HEK293 (cell line): ENCODE measurements around the gene TUBB3.

Experiments
- CTCF ChIA-PET: fragments of 350-600 bp; formaldehyde crosslinking; extraction: SDS; loops from one replicate; lab custom pipeline; 2021; ENCODE audit warnings: antibody characterized with exemption; lab: Yijun Ruan, JAX
- POLR2A ChIA-PET: fragments of 300-600 bp; formaldehyde crosslinking; extraction: SDS; loops from one replicate; lab custom pipeline; 2020; ENCODE audit warnings: antibody characterized with exemption, inconsistent platforms; lab: Yijun Ruan, JAX
- H3K27ac ChIP-seq: fragments of 200-500 bp; sonication (Bioruptor generic); 2 replicates; pipeline ENCODE4 v1.5.1; 2014; ENCODE audit warnings: low read depth, low read length, control low read depth, inconsistent platforms; ENCODE audit errors: extremely low read depth
- H3K36me3 ChIP-seq, 2 experiments: fragments of 200-500 bp in 1 of 2; sonication (Bioruptor generic) in 1 of 2; 1 replicate in 1 of 2; 2 replicates in 1 of 2; pipeline ENCODE4 v1.5.1; 2014 to 2017; ENCODE audit warnings: inconsistent platforms in 2 of 2, low read length in 2 of 2; ENCODE audit not compliant: control insufficient read depth in 2 of 2, insufficient read depth in 1 of 2
- H3K4me1 ChIP-seq: fragments of 200-500 bp; sonication (Bioruptor generic); 2 replicates; pipeline ENCODE4 v1.5.1; 2014; ENCODE audit warnings: mild to moderate bottlenecking, low read length, inconsistent platforms; ENCODE audit not compliant: control insufficient read depth, insufficient read depth
- H3K4me3 ChIP-seq: 2 replicates; pipeline ENCODE4 v1.5.1; 2011; ENCODE audit warnings: low read depth, mild to moderate bottlenecking, control low read depth, low read length, moderate library complexity
- H3K9me3 ChIP-seq: fragments of 200-500 bp; sonication (Bioruptor generic); 2 replicates; pipeline ENCODE4 v1.5.1; 2014; ENCODE audit warnings: low read depth, low read length, inconsistent platforms; ENCODE audit not compliant: control insufficient read depth, insufficient read depth
- ZBTB17 ChIP-seq: fragments of 450-650 bp; formaldehyde crosslinking; IDR thresholded peaks from 2 replicates; pipeline ENCODE4 v1.5.1; 2016; ENCODE audit warnings: missing biosample characterization, missing genetic modification characterization
- ZNF133 ChIP-seq: fragments of 450-650 bp; formaldehyde crosslinking; IDR thresholded peaks from 2 replicates; pipeline ENCODE4 v1.5.1; 2016; ENCODE audit warnings: missing biosample characterization, missing genetic modification characterization
- ZNF292 ChIP-seq: fragments of 450-650 bp; formaldehyde crosslinking; IDR thresholded peaks from 2 replicates; pipeline ENCODE4 v1.5.1; 2016; ENCODE audit warnings: low read depth, missing biosample characterization, missing genetic modification characterization, borderline replicate concordance
- ZNF341 ChIP-seq: fragments of 450-650 bp; formaldehyde crosslinking; IDR thresholded peaks from 2 replicates; pipeline ENCODE4; 2016; ENCODE audit warnings: low read depth, missing biosample characterization, missing genetic modification characterization
- ZNF394 ChIP-seq: fragments of 450-650 bp; formaldehyde crosslinking; IDR thresholded peaks from 2 replicates; pipeline ENCODE4 v1.5.1; 2016; ENCODE audit warnings: missing biosample characterization, missing genetic modification characterization, mild to moderate bottlenecking, moderate library complexity, borderline replicate concordance
- ZNF561 ChIP-seq: fragments of 450-650 bp; IDR thresholded peaks from 2 replicates; pipeline ENCODE4 v1.5.1; 2018; ENCODE audit warnings: missing biosample characterization, missing genetic modification characterization, borderline replicate concordance
- ZNF571 ChIP-seq: fragments of 450-650 bp; formaldehyde crosslinking; IDR thresholded peaks from 2 replicates; pipeline ENCODE4 v1.5.0; 2017; ENCODE audit warnings: missing biosample characterization, missing genetic modification characterization
- ZNF600 ChIP-seq: fragments of 450-650 bp; formaldehyde crosslinking; IDR thresholded peaks from 2 replicates; pipeline ENCODE4 v1.5.1; 2016; ENCODE audit warnings: missing biosample characterization, missing genetic modification characterization
- ZNF626 ChIP-seq: fragments of 450-650 bp; sonication (Bioruptor Pico); formaldehyde crosslinking; IDR thresholded peaks from 2 replicates; pipeline ENCODE4 v1.5.1; 2018; ENCODE audit warnings: missing biosample characterization, missing genetic modification characterization, inconsistent platforms
- ZNF658 ChIP-seq: fragments of 450-650 bp; formaldehyde crosslinking; IDR thresholded peaks from 2 replicates; pipeline ENCODE4; 2016; ENCODE audit warnings: missing biosample characterization, missing genetic modification characterization
- TF ChIP-seq, protein P1 (sequence below): fragments of 450-650 bp; formaldehyde crosslinking; conservative IDR thresholded peaks from 2 replicates; pipeline ENCODE4 v1.5.1; 2016; ENCODE audit warnings: low read depth, missing biosample characterization, missing genetic modification characterization
- TF ChIP-seq, protein P2 (sequence below): fragments of 450-650 bp; formaldehyde crosslinking; IDR thresholded peaks from 2 replicates; pipeline ENCODE4 v1.5.1; 2016; ENCODE audit warnings: missing biosample characterization, missing genetic modification characterization
- TF ChIP-seq, protein P3 (sequence below): fragments of 450-650 bp; formaldehyde crosslinking; IDR thresholded peaks from 2 replicates; pipeline ENCODE4 v1.5.0; 2017; ENCODE audit warnings: missing biosample characterization, missing genetic modification characterization, borderline replicate concordance

TUBB3 gene

DNA sequence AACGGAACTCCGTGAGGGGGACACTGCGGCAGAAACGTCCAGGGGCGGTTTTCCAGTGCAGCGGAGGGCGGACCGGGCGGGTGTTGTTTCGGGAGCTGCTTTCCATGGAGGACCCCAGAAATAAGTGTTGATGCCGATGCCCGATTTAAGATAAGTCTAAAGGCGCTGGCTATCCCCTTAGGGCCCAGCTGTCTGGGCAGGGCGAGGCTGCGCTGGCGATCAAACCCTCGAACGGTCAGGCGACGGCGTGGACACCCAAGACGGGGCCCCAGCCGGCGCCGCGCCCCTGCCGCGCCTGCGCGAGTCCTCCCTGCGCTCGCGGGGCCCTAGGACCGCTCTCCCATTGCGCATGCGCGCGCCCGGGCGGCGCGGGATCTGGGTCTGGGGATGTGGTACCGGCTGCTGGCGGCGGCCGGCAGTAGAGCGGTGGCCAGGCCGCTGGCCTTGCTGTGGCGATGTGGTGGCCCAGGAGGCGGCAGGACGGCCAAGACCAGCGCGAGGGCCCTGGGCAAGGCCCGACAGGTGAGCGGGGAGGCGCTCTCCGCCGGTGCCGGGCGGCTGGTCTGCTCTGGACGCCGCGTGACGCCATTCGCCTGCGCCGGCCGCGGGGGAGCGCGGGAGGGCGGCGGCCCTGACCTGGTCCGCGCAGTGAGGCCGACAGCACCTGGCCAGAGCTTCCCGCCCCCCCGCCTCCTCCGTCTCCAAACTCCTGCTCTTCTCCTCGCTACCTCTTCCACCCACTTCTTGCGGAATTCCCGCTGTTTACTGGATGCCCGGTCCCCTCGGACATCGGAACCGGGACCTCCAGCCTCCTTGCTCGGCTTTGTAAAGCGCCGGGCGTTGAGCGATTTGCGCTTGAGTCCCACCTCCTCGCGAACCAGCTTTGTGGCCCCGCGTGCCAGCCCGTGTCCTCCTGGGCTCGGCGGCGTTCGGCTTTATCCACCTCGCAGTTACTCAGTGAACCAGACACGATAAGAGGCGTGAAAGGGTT, 49.4 kb downstream of the TUBB3 start (continued):
- TF ChIP-seq ZNF571 (tag by site-specific recombination), result no peak
- TF ChIP-seq, protein P1, sequence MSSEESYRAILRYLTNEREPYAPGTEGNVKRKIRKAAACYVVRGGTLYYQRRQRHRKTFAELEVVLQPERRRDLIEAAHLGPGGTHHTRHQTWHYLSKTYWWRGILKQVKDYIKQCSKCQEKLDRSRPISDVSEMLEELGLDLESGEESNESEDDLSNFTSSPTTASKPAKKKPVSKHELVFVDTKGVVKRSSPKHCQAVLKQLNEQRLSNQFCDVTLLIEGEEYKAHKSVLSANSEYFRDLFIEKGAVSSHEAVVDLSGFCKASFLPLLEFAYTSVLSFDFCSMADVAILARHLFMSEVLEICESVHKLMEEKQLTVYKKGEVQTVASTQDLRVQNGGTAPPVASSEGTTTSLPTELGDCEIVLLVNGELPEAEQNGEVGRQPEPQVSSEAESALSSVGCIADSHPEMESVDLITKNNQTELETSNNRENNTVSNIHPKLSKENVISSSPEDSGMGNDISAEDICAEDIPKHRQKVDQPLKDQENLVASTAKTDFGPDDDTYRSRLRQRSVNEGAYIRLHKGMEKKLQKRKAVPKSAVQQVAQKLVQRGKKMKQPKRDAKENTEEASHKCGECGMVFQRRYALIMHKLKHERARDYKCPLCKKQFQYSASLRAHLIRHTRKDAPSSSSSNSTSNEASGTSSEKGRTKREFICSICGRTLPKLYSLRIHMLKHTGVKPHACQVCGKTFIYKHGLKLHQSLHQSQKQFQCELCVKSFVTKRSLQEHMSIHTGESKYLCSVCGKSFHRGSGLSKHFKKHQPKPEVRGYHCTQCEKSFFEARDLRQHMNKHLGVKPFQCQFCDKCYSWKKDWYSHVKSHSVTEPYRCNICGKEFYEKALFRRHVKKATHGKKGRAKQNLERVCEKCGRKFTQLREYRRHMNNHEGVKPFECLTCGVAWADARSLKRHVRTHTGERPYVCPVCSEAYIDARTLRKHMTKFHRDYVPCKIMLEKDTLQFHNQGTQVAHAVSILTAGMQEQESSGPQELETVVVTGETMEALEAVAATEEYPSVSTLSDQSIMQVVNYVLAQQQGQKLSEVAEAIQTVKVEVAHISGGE (tag by site-specific recombination), result peak; percentile 39
- no peak for TF ChIP-seq ZNF133 (tag by site-specific recombination)
- no peak for TF ChIP-seq ZNF292 (tag by site-specific recombination)
- TF ChIP-seq, protein P2, sequence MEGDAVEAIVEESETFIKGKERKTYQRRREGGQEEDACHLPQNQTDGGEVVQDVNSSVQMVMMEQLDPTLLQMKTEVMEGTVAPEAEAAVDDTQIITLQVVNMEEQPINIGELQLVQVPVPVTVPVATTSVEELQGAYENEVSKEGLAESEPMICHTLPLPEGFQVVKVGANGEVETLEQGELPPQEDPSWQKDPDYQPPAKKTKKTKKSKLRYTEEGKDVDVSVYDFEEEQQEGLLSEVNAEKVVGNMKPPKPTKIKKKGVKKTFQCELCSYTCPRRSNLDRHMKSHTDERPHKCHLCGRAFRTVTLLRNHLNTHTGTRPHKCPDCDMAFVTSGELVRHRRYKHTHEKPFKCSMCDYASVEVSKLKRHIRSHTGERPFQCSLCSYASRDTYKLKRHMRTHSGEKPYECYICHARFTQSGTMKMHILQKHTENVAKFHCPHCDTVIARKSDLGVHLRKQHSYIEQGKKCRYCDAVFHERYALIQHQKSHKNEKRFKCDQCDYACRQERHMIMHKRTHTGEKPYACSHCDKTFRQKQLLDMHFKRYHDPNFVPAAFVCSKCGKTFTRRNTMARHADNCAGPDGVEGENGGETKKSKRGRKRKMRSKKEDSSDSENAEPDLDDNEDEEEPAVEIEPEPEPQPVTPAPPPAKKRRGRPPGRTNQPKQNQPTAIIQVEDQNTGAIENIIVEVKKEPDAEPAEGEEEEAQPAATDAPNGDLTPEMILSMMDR (tag by site-specific recombination), result peak; percentile 77
- TF ChIP-seq ZBTB17 (tag by site-specific recombination), result peak; percentile 61
- 0 out of 2 replicates have a peak, but pooled peaks have one; percentile 39 for TF ChIP-seq ZNF561 (tag by site-specific recombination)
- TF ChIP-seq ZNF341 (tag by site-specific recombination), result peak; percentile 59
- peak; percentile 90 for TF ChIP-seq ZNF600 (tag by site-specific recombination)

DNA sequence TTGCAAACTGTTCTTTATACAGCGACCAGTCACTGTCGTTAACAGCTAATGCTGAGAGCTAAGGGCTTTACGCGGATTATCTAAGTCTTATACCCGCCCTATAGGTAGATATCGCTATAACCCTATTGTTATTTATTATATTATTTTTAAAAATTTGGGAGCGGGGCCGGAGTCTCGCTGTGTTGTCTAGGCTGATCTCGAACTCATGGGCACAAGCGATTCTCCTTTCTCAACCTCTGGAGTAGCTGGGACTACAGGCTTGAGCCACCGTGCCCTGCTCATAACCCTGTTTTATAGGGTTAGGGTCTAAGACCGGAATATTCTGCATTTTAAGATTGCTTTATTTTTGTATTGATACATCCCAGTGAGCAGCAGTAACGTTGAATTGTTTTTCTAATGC, 50.1 kb downstream of the TUBB3 start:
- H3K9me3 ChIP-seq, result no peaks in the 10 kb centered on the region
- H3K4me1 ChIP-seq, result 0 out of 2 replicates have a peak, but pooled peaks cover 3% of the 10 kb centered on the region
- H3K4me3 ChIP-seq, result peak overlapping the region; percentile 100
- H3K36me3 ChIP-seq, result peaks cover 17 to 34% of the 10 kb centered on the region in 2 experiments; a peak in 2 of 3 replicates
- POLR2A ChIA-PET, result interaction anchor here (0.6 to 4.3 kb wide), 10 partner anchors 12 to 100 kb away, joined by 3 to 32 read pairs (median 4); partner anchors contain the start of genes TCF25 and TUBB3
- peak overlapping the region; percentile 90; the same call in 1 of the 2 replicates for H3K27ac ChIP-seq
- no peak for TF ChIP-seq ZNF626 (tag by site-specific recombination)
- peak; percentile 48; the same call in 1 of the 2 replicates for TF ChIP-seq ZNF394 (tag by site-specific recombination)
- no peak for TF ChIP-seq ZNF658 (tag by site-specific recombination)
- TF ChIP-seq, protein P3, sequence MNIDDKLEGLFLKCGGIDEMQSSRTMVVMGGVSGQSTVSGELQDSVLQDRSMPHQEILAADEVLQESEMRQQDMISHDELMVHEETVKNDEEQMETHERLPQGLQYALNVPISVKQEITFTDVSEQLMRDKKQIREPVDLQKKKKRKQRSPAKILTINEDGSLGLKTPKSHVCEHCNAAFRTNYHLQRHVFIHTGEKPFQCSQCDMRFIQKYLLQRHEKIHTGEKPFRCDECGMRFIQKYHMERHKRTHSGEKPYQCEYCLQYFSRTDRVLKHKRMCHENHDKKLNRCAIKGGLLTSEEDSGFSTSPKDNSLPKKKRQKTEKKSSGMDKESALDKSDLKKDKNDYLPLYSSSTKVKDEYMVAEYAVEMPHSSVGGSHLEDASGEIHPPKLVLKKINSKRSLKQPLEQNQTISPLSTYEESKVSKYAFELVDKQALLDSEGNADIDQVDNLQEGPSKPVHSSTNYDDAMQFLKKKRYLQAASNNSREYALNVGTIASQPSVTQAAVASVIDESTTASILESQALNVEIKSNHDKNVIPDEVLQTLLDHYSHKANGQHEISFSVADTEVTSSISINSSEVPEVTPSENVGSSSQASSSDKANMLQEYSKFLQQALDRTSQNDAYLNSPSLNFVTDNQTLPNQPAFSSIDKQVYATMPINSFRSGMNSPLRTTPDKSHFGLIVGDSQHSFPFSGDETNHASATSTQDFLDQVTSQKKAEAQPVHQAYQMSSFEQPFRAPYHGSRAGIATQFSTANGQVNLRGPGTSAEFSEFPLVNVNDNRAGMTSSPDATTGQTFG (tag by site-specific recombination), result no peak
- TF ChIP-seq, all 188 proteins: peak for 1
- CTCF ChIA-PET, result interaction anchor here (0.6 to 0.8 kb wide), 2 partner anchors 47 to 111 kb away, joined by 3 to 4 read pairs; no protein-coding TSS in a partner anchor
